G401.6 (cell line): ENCODE measurements around the gene MGARP.
"Not testable (repeated sequence)": the region's sequence is repeated elsewhere in the genome, so short reads cannot be mapped to it uniquely, and the experiment has no call there.

Source experiments
- FAIRE-seq: peaks from 2 replicates; lab custom pipeline; 2012; peaks lifted over from hg19 to GRCh38; lab: Jason Lieb, UNC

The MGARP gene

GRCh38 chr4:139295206-139295941 lies 15.3 kb upstream of the MGARP start:
- peak; percentile 86 for FAIRE-seq

GRCh38 chr4:139286186-139286698 lies 6.2 kb upstream of the MGARP start:
- FAIRE-seq, result no peak

- no peak for FAIRE-seq
Observed at GRCh38 chr4:139282721-139283075, 2.7 kb upstream of the MGARP start.

GRCh38 chr4:139282065-139282720 lies 2.2 kb upstream of the MGARP start:
- FAIRE-seq, result no peak

GRCh38 chr4:139278912-139279759 lies 889 bp downstream of the MGARP start:
- FAIRE-seq, result no peak

GRCh38 chr4:139278485-139278884 lies 1.5 kb downstream of the MGARP start:
- no peak for FAIRE-seq

- no peak for FAIRE-seq
Observed at GRCh38 chr4:139275281-139275735, 4.7 kb downstream of the MGARP start.

GRCh38 chr4:139274790-139275189 lies 5.2 kb downstream of the MGARP start:
- peak; percentile 3 for FAIRE-seq

- no peak for FAIRE-seq
Observed at GRCh38 chr4:139273835-139274234, 6.2 kb downstream of the MGARP start.

- peak; percentile 40 for FAIRE-seq
Observed at GRCh38 chr4:139267301-139267700, 12.7 kb downstream of the MGARP start.

GRCh38 chr4:139266583-139267257 lies 13.3 kb downstream of the MGARP start:
- no peak for FAIRE-seq

- no peak for FAIRE-seq
Observed at GRCh38 chr4:139266208-139266582, 13.8 kb downstream of the MGARP start.

GRCh38 chr4:139265654-139266053 lies 14.4 kb downstream of the MGARP start:
- FAIRE-seq, result no peak

GRCh38 chr4:139256349-139256748 lies 23.7 kb downstream of the MGARP start:
- FAIRE-seq, result no peak

- FAIRE-seq, result not testable (repeated sequence)
Observed at GRCh38 chr4:139255581-139255980, 24.4 kb downstream of the MGARP start.

GRCh38 chr4:139253713-139254112 lies 26.3 kb downstream of the MGARP start:
- FAIRE-seq, result no peak

- no peak for FAIRE-seq
Observed at GRCh38 chr4:139253046-139253445, 27.0 kb downstream of the MGARP start.

GRCh38 chr4:139247700-139248238 lies 32.3 kb downstream of the MGARP start:
- no peak for FAIRE-seq

GRCh38 chr4:139247241-139247640 lies 32.8 kb downstream of the MGARP start:
- no peak for FAIRE-seq

- no peak for FAIRE-seq
Observed at GRCh38 chr4:139246166-139246565, 33.9 kb downstream of the MGARP start.

- FAIRE-seq, result no peak
Observed at GRCh38 chr4:139245590-139245989, 34.4 kb downstream of the MGARP start.
